NCI-H345 treated with DMSO at 0.1 percent for 48 hours (cell line): ENCODE data around the gene MAN2A1.
A peak's percentile ranks its signal among the peaks of the same experiment; 100 is the strongest.

Source experiments
- DNase-seq: peaks from one replicate; lab custom pipeline; 2025; ENCODE audit not compliant: unreplicated experiment; lab: John Stamatoyannopoulos, UW

The MAN2A1 gene

DNA sequence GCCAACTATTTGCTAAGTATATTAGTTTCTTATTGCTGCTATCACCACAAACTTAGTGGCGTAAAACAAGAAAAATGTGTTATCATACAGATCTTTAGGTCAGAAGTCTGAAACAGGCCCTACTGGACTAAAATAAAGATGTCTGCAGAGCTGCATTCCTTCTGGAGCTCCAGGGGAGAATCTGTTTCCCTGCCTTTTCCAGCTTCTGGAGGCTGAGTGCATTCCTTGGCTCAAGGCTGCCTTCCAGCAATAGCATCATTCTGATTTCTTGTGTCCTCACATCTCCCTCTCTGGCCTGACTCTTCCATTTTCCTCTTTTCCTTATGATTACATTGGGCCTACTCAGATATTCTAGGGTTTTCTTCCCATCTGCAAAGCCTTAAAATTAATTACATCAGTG, 15.9 kb downstream of the MAN2A1 start:
- DNase-seq: no peak

DNA sequence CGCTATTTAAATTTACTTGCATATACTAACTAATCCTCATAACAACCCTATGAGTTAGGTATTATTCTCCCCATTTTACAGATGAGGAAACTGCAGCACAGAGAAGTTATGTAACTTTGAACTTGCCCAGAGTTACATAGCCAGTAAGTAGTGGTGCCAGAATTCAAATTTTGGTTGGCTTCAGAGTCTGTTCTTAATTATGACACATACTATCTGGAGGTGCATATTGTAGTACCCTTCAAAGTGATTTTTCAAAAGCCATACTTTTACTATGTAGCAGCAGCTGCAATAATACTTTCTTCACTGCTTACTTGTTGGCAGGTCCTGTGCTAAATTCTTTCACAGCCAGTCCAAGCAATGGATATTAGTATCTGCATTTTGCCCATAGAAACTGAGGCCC, 16.4 kb downstream of the MAN2A1 start:
- no peak for DNase-seq

DNA sequence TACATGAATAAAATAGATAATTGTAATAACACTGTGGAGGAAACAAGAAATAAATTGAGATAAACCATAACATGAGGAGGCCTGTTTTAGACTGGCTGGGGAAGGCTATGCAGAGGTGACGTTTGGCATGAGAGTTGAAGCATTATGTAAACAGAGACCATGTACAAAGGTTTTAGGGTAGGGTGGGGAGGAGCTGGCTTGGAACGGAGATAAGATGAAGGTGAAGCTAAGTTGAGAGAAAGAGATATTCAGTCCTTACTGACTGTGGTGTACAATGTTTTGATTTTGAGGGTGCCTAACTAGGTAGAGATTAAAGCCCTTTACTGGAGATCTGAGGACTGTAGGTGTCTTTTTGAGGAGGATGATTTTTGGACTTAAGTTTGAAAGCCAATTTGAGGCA, 17.8 kb downstream of the MAN2A1 start:
- no peak for DNase-seq

DNA sequence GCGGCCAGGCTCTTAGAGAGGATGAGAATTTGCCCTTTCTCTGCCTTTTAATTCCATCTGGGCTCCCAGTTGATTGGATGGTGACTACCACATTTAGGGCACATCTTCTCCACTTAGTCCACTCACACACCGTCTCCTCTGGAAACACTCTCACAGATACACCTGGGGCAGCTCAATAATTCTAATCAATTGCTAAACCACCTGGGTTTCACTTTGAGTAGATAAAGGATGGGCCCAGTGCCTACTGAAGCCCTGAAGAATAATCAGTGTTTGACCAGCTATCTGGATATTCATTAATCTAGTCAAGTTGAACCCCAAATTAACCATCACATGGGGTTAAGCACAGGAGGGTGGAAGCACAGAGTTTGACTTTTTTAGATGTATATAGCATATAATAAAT, 19.1 kb downstream of the MAN2A1 start:
- no peak for DNase-seq

DNA sequence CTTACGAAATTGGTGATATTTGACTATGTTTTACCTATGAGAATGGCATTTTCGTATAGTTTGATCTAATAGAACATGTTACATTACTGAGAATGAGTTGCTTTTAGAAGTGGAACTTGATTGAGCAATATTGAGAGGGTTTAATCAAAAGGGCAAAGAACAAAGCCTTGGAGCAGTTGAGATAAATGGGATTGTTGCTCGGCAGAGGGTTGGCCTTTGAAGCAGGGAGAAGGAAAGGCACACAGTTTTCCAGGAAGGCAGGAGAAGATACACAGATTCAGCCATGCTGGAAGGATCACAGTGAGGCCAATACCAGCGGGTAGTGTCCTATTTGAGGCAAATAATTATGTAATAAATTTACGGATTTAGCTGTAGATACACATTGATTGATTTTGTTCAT, 19.5 kb downstream of the MAN2A1 start:
- DNase-seq: no peak

DNA sequence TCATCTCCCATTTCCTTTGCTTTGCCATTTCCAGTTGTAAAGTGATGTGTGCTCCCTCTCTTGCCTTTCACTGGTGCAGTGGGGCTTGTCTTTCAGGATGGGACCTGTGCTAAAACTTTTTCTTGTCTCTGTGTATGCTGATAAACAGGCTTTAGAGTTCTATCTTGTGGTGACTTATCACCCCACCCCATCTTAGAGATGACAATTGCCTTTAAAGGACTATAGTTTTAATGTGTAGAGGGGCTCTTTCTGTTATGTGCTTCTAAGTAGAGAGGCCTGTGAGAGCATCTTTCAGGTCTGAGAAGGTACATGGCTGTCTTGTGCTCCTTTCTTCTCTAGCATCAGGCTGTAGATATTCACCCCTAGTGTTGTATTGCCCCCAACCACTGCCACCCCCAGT, 21.9 kb downstream of the MAN2A1 start:
- no peak for DNase-seq

DNA sequence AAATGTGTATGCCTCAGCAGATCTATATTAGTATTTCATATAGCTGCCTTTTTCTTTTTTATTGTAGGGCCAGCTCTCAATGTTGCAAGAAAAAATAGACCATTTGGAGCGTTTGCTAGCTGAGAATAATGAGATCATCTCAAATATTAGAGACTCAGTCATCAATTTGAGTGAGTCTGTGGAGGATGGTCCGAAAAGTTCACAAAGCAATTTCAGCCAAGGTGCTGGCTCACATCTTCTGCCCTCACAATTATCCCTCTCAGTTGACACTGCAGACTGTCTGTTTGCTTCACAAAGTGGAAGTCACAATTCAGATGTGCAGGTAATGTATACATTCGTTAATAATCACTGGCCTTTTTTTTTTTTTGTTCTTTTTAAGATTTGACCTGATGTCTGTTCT, 23.7 kb downstream of the MAN2A1 start:
- DNase-seq: no peak

DNA sequence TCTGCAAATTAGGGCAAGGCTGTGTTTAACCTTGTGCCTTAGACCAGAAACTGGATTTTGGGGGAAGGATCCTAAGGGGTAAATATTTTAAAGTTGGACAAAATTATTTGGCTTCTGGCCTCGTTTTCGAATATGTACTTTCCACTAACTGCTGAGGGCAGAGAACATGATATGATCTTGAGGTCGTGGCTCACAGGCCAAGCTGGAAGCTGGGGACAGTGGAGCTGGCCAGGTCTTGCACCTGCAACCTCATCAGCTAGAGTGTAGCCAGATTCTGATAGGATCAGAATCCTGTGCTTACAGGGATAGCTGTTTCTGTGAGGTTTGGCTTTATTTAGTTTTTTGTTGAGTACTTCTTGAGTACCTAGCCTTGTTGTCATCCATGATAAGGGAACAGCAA, 24.9 kb downstream of the MAN2A1 start:
- DNase-seq: no peak

DNA sequence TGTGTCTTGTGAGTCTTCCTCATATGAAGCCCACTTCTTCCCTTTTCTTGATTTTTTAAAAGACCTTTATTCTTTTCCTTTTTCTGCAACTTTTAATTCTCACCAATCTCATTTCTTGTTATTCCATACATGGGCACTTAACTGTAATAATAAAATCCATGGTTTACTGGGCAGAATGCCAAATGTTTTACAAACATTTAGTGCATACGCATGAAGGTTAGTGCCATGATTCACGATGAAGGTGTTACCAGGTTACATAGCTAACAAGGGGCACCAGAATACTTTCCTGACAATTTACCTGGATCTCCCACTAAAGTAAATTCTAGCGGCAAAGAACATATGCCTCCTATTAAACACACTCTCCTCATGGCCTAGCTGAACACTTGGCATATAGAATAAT, 28.5 kb downstream of the MAN2A1 start:
- peak; percentile 0 for DNase-seq

DNA sequence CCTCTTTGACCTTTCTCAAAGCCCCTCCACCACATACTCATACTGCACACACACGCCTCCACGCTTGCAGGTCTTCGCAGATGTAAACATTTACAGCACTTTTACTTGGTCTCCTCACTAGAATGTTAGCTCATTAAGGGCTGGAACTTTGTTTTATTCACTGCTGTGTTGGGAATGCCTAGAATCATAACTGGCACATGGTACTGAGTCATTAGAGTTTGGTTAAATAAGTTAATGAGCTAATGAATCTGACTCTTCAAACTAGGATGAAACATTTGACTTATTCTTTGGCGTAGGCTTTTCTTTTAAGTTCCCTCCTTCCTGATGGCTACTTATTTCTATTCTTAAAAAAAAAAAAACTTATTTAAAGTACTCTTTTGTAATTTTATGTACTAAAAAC, 28.9 kb downstream of the MAN2A1 start:
- no peak for DNase-seq

DNA sequence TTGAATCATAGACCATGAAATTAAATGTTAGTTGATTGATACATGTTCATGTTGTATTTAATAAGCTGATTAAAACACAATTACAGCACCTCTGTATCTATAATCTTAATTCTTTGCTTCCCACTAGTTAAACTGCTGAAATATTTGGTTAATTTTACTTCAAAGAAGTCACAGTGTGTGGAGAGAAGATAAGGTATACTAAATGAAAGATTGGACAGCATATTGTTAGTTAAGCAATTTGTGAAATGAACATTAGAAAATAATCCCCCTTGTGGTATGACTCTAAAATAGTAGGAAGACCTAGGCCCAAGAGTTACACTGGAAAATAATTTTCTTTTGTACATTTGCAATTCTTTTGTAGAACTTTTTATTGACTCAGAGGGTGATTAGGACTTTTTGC, 30.3 kb downstream of the MAN2A1 start:
- DNase-seq: no peak

DNA sequence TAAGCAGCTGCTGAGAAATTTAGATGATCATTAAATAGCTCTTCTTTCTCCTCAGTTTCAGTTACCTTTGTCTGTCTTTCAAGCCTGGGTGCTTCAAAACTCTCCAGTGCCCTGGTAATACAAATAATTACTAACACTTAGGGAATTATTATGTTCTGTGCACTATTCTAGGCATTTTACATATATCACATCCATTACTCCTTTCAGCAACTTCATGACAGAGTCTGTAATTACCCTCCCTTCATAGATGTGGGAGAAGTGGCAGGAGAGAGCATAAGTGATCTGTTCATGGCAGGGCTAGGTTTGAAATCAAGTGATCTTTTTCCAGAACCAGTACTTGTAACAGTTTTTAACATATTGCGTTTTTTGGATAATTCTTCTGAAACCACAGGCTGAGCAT, 32.0 kb downstream of the MAN2A1 start:
- DNase-seq: peak; percentile 0

DNA sequence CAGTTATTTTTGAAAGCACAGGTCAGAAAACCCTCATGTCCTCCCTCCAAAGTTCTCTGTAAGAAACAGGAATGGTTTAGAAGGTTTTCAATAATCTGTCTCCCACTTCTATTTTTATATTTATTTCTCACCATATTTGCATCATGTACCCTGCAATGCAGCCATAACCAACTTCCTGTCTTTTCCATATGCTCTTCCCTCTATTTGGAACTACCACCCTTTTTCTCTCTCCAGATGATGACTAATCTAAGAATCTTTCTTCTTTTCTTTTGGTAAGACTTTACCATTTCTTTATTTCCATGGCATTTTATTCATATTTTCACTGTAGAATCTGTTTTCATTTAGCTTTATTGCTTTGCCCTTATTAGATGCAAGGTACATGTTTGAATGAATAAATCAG, 33.9 kb downstream of the MAN2A1 start:
- DNase-seq: no peak

DNA sequence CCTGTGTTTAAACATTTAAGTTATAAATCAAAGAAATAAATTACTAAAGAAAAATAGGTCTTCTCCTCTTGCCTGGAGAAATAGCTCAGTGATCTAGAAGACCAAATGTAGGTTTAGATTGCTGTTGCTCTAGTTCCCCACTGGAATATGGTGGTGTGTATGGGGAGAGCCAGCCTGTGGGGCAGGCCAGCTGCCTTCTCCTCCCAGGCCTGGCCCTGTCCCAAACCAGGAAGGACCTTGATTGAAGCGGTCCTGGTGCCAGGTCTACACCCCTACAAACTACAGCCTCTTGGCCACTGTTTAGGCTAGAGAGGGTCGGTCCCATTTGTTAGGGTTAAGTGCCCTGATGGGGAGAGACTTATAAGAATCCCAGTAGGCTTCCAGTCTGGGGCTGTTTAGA, 35.4 kb downstream of the MAN2A1 start:
- no peak for DNase-seq

DNA sequence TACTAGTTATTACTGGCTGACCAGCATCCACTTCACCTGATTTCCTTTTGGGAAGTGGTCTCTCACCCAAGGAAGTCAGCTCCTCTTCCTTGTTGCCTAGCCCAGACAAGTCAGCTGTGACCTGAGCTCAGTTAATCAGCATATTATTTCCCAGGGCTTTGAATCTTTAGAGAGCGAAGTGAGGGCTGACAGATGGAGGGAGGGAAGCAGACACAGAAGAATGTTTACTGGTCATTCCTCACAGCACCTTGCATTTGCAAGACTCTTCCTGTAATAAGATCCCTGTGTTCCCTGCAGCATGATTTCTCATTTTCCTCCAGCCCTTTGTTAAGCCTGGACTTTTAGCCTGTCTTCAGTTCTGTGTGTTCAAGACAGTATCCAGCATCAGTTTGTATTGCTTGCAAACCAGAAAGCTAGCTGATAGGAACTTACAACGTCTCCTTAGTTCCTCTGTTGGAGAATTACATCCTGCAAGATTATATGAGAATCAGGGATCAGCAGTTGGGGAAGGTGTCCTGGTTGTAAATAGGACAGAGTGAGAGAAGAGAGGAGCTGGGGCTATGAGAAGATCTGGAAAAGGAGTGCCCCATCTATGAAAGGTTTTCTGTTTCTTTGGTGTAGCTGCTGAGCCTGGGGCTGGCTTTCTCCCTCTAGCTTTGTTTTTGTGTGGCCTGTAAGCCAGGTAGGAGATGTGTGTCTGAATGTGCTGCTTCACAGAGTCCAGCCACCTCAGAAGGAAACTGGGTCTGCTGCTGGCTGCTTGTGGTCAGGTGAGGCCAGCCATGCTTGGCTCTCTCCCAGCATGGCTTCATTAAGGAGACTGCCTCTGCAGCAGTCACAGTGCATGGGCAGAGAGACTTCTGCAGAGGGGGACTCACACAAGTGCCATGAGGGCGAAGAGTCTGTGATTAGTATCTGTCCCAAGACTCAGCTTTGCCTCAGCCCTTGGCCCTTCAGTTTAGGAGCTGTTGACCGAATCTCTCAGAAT, 50.3 kb downstream of the MAN2A1 start:
- no peak for DNase-seq

DNA sequence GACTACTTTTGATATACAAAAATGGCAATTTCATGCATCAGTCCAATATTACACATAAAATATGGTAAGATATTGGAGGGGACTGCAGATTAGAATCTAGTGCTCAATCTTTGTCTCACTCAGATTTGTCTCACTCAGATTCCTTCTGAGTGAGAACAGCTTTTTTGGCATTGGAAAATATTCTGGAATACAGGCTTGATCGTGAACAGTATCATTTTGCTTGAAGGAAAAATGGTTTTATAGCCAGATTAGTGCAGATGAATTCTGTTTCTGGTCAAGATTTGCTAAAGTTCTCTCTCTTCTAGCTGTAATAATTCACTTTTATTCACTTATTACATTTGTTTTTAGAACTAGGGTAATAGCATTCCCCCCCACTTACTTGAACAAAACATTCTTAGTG, 51.2 kb downstream of the MAN2A1 start:
- no peak for DNase-seq

DNA sequence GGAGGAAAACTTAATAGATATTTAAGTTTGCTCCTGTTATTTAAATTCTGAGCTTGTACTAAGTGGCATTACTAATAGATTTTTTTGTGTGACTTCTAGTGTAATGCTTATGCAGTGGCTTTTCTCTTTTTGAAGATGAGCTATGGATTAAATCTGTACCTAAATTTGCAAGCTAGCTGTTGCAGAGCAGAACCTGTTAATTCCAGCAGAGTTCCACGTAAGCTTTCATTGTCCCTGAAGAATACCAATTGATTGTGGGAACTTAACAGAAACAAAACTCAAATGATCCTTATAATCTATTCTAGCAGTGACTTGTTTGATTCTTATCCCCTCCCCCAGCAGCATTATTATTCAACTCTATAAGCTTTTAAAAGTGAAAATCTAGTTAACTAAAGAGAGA, 51.7 kb downstream of the MAN2A1 start:
- DNase-seq: no peak

DNA sequence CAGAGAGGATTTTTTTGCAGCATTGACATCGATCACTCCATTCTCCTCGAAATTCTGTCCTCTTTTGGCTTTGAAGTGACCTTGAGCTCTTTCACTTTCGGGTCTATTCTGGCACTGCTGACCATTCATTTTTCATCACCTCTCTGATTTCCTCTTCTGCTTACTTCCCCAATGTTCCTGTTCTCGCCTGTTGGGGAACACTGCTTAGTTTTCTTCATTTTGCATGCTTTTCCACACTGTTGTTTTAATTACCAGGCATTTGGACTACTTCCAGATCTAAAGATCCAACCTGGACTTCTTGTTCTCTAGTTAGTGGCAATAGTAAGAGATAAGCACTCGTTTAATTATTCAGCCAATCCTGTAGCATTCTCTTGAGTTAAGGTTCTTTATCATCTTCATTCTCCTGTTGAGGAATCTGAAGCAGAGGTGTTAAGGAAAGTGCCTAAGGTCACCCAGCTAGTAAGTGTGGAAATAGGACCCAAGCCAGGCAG, 53.4 kb downstream of the MAN2A1 start:
- no peak for DNase-seq

DNA sequence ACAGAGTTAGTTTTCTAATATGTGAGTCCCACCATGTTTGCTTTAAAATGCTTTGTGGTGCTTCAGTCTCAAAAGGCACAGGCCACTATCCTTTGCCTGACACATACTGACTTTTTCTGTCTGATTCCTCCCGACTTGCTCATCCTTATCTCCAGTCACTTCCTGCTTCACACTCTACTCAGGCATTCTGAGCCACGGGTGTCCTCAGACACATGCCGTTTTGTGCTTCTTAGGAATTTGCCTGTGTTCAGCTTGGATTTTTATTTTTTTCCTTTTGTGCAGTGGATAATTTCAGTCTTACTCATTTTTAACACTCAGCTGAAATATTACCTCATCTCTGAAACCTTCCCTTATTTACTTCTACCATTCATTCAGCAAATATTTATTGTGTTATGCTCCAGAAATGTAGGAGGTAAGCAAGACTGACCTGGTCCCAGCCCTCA, 54.1 kb downstream of the MAN2A1 start:
- DNase-seq: no peak

DNA sequence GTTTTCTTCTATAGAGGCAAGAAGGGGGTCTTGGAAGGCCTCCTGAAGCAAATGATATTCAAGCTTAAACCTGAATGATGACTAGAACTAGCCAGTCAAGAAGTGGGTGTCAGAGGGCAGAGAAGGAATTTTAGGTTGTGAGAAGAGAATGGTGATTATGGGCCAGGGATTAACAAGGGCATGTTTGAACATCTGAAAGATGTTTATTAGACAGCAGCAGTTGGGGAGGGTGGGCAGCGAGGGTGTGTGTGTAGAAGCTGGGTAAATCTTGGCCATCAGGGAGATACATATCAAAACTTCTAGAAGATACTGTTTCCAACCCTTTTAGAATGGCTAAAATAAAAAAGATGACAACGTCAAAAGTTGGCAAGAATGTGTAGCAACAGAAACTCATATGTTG, 54.5 kb downstream of the MAN2A1 start:
- no peak for DNase-seq

DNA sequence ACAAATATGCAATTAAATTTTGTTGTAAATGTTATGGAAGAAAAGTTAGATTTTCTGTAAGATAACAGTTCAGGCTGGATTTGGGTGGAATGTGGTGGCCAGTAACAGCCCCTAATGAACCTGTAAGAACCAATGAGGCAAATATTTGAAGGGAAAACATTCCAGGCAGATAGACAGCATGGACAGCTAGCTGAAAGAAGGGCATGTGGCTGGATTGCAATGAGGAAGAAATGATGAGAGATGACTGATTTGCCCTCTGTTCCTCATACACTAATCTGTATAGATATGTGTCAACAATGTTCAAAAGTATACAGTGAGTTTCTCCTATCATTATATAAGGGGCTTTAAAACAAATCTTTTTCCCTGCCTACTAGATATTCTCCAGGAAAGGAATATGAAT, 58.8 kb downstream of the MAN2A1 start:
- no peak for DNase-seq

DNA sequence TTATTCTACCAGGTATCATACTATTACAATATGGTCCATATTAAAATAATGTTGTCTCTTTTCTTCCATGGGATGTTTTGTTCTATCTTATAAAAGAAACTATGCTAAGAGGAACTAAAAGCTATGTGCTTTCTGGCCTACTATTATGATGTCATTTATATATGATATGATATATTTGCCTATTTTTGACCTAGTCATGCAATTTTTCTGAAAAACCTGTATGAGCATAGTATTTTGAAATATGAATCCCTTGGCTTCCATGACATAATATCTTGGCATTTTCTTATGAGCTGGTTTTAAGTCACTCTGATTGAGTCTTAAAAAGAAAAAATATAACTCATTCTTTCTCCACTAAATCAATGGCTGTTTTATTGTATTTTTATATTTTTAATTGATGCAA, 60.7 kb downstream of the MAN2A1 start:
- DNase-seq: no peak

DNA sequence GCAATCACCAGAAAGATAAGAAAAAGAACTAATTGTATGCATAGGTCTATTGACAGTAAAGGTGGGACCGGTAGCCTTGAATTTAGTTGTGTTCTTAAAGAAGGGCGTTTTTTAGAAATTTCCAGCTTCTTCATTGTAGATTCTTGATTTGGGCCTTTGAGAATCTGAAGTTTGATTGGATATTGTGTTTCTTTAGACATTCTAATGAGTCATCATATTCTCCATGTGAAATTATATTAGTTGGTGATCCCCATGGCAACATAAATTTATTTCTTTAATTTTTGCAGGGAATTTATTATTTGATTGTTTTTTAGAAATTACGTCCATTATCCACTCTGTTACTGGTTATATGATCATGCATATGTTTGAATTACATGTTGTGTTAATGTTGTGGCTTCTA, 63.6 kb downstream of the MAN2A1 start:
- DNase-seq: no peak
